Liver (tissue), 9 donors: ENCODE measurements around the gene PXDN. TPM values are rescaled to one million over a fixed set of nuclear protein-coding genes. Genes with fewer than 3 reads are reported as not detected.

ENCODE experiments used
- DNase-seq: peaks from one replicate; pipeline ENCODE4 v3.0.0-alpha.2; 2017; ENCODE audit warnings: low spot score
- H3K27ac ChIP-seq, 2 donors: one replicate each; pipeline ENCODE4 v1.7.0; 2013; ENCODE audit warnings: inconsistent platforms in 2 of 2, low read length in 2 of 2, control low read depth in 1 of 2, low read depth in 1 of 2, mild to moderate bottlenecking in 1 of 2
- H3K27me3 ChIP-seq, 4 donors: one replicate each; pipeline versions ENCODE4 v1.6.1 to v1.7.0; 2013; ENCODE audit warnings: low read length in 3 of 4, inconsistent platforms in 1 of 4, mild to moderate bottlenecking in 1 of 4, moderate library complexity in 1 of 4; ENCODE audit not compliant: control insufficient read depth in 4 of 4, insufficient read depth in 4 of 4
- H3K36me3 ChIP-seq, 4 donors: one replicate each; pipeline versions ENCODE4 v1.6.1 to v1.7.0; 2013; ENCODE audit warnings: low read length in 3 of 4, mild to moderate bottlenecking in 3 of 4, low read depth in 1 of 4, moderate library complexity in 1 of 4; ENCODE audit not compliant: control insufficient read depth in 4 of 4, insufficient read depth in 3 of 4
- H3K4me1 ChIP-seq, 4 donors: one replicate each; pipeline versions ENCODE4 v1.6.1 to v1.7.0; 2013; ENCODE audit warnings: low read length in 3 of 4, mild to moderate bottlenecking in 3 of 4, moderate library complexity in 1 of 4; ENCODE audit not compliant: control insufficient read depth in 4 of 4, insufficient read depth in 4 of 4
- H3K4me3 ChIP-seq, 3 donors: one replicate each; pipeline versions ENCODE4 v1.6.1 to v1.7.0; 2013; ENCODE audit warnings: low read length in 3 of 3, control low read depth in 1 of 3, low read depth in 1 of 3, mild to moderate bottlenecking in 1 of 3
- H3K9ac ChIP-seq, 2 donors: one replicate each; pipeline ENCODE4 v1.7.0; 2013; ENCODE audit warnings: low read length in 2 of 2, mild to moderate bottlenecking in 2 of 2, moderate library complexity in 2 of 2, control low read depth in 1 of 2, low read depth in 1 of 2
- H3K9me3 ChIP-seq, 4 donors: one replicate each; pipeline versions ENCODE4 v1.6.1 to v1.7.0; 2013; ENCODE audit warnings: low read length in 3 of 4; ENCODE audit not compliant: control insufficient read depth in 4 of 4
- EGR1 ChIP-seq, 2 donors: IDR thresholded peaks; 2 replicates each; pipeline ENCODE4 v1.6.1; 2016 to 2018; ENCODE audit warnings: antibody characterized with exemption in 2 of 2, low read depth in 2 of 2
- FOXA1 ChIP-seq: IDR thresholded peaks from 2 replicates; pipeline ENCODE4 v1.6.1; 2016; ENCODE audit warnings: antibody characterized with exemption
- FOXA2 ChIP-seq: IDR thresholded peaks from 2 replicates; pipeline ENCODE4 v1.6.1; 2016; ENCODE audit warnings: antibody characterized with exemption
- HNF4A ChIP-seq, 2 donors: conservative IDR thresholded peaks; 2 replicates each; pipeline ENCODE4 v1.6.1; 2016; ENCODE audit warnings: antibody characterized with exemption in 2 of 2, mild to moderate bottlenecking in 2 of 2
- HNF4G ChIP-seq: IDR thresholded peaks from 2 replicates; pipeline ENCODE4 v1.6.1; 2016; ENCODE audit warnings: antibody characterized with exemption
- JUND ChIP-seq, 2 donors: IDR thresholded peaks; 2 replicates each; pipeline ENCODE4 v1.6.1; 2016; ENCODE audit warnings: antibody characterized with exemption in 2 of 2
- NR2F2 ChIP-seq: IDR thresholded peaks from 2 replicates; pipeline ENCODE4 v1.6.1; 2016; ENCODE audit warnings: antibody characterized with exemption
- RAD21 ChIP-seq, 2 donors: IDR thresholded peaks; 2 replicates each; pipeline ENCODE4 v1.6.1; 2016; ENCODE audit warnings: antibody characterized with exemption in 2 of 2, mild to moderate bottlenecking in 2 of 2
- RXRA ChIP-seq, 2 donors: IDR thresholded peaks; 2 replicates each; pipeline ENCODE4 v1.6.1; 2017 to 2018; ENCODE audit warnings: antibody characterized with exemption in 2 of 2, mild to moderate bottlenecking in 1 of 2
- SP1 ChIP-seq: IDR thresholded peaks from 2 replicates; pipeline ENCODE4 v1.6.1; 2018; ENCODE audit warnings: antibody characterized with exemption, mild to moderate bottlenecking
- TAF1 ChIP-seq: conservative IDR thresholded peaks from 2 replicates; pipeline ENCODE4 v1.6.1; 2016; ENCODE audit warnings: antibody characterized with exemption, mild to moderate bottlenecking
- WGBS: extraction: QIAGEN DNeasy Blood & Tissue Kit; methylation state at CpG from one replicate; pipeline ENCODE4 v1.1.7; 2013; 5-methylcytosine and 5-hydroxymethylcytosine counted together
- polyA plus RNA-seq, 2 donors: library from polyadenylated mRNA; stranded (reverse) in 1 of 2; unstranded in 1 of 2; fragments of 200-250 nt in 1 of 2; fragments of >200 nt in 1 of 2; fragmentation: Nextera tagmentation in 1 of 2; extraction: Ambion mirVana in 1 of 2; gene quantifications; one replicate each; pipeline versions ENCODE4 v1.2.1 to v1.2.3, GENCODE V29; 2013 to 2015
- total RNA-seq, 2 donors: library from RNA; depleted of rRNA; stranded (reverse); fragments of >200 nt; gene quantifications; one replicate each; pipeline ENCODE4 v1.2.3, GENCODE V29; 2014
- TF ChIP-seq, protein P1 (sequence below): IDR thresholded peaks from 2 replicates; pipeline ENCODE4 v1.6.1; 2016; ENCODE audit warnings: antibody characterized with exemption, mild to moderate bottlenecking
- TF ChIP-seq, protein P2 (sequence below): IDR thresholded peaks from 2 replicates; pipeline ENCODE4 v1.6.1; 2016; ENCODE audit warnings: antibody characterized with exemption
- TF ChIP-seq, protein P3 (sequence below): IDR thresholded peaks from 2 replicates; pipeline ENCODE4 v1.6.1; 2016; ENCODE audit warnings: antibody characterized with exemption
- donor health status: healthy.
- donor health status: healthy.
- donor health status: healthy.
- donor health status: healthy.
- donor health status: healthy.

PXDN gene
- total and polyA plus RNA-seq, 4 donors, result 4.2 to 21.5 (median 16.9) TPM

DNA sequence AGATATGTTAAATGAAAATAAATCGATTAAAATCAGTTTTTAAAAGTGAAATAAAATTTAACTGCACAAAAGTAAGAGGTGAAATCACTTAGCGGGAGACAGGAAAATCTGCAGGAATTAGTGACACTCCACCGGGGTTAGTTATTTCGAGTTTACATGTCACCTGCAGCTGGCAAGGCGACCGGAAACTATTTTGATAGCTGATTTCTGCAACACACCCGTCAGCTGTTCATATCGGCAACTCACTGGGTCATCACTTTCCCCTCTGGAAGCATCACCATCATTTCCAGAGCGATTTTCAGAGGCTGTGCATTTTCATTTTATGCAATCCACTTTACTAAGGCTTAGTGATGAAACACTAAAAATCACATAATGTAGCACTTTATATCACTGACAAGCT, 52.9 kb downstream of the PXDN start (continued):
- TF ChIP-seq, protein P1, sequence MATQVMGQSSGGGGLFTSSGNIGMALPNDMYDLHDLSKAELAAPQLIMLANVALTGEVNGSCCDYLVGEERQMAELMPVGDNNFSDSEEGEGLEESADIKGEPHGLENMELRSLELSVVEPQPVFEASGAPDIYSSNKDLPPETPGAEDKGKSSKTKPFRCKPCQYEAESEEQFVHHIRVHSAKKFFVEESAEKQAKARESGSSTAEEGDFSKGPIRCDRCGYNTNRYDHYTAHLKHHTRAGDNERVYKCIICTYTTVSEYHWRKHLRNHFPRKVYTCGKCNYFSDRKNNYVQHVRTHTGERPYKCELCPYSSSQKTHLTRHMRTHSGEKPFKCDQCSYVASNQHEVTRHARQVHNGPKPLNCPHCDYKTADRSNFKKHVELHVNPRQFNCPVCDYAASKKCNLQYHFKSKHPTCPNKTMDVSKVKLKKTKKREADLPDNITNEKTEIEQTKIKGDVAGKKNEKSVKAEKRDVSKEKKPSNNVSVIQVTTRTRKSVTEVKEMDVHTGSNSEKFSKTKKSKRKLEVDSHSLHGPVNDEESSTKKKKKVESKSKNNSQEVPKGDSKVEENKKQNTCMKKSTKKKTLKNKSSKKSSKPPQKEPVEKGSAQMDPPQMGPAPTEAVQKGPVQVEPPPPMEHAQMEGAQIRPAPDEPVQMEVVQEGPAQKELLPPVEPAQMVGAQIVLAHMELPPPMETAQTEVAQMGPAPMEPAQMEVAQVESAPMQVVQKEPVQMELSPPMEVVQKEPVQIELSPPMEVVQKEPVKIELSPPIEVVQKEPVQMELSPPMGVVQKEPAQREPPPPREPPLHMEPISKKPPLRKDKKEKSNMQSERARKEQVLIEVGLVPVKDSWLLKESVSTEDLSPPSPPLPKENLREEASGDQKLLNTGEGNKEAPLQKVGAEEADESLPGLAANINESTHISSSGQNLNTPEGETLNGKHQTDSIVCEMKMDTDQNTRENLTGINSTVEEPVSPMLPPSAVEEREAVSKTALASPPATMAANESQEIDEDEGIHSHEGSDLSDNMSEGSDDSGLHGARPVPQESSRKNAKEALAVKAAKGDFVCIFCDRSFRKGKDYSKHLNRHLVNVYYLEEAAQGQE, result no peak
- TF ChIP-seq JUND (IDR thresholded peaks at IDR 0.05), result no peak
- TF ChIP-seq FOXA1, result no peak
- TF ChIP-seq HNF4A (conservative IDR thresholded peaks at IDR 0.05), result no peak
- TF ChIP-seq, protein P2, sequence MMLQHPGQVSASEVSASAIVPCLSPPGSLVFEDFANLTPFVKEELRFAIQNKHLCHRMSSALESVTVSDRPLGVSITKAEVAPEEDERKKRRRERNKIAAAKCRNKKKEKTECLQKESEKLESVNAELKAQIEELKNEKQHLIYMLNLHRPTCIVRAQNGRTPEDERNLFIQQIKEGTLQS, result no peak
- TF ChIP-seq RAD21 (IDR thresholded peaks at IDR 0.05), result no peak
- TF ChIP-seq HNF4G, result no peak
- TF ChIP-seq FOXA2, result no peak
- TF ChIP-seq NR2F2, result no peak
- TF ChIP-seq, protein P3, sequence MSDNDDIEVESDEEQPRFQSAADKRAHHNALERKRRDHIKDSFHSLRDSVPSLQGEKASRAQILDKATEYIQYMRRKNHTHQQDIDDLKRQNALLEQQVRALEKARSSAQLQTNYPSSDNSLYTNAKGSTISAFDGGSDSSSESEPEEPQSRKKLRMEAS, result no peak
- TF ChIP-seq RXRA (IDR thresholded peaks at IDR 0.05), result no peak
- no peak for TF ChIP-seq EGR1 (IDR thresholded peaks at IDR 0.05; ENCODE audit: low read depth in 2 of 2)

DNA sequence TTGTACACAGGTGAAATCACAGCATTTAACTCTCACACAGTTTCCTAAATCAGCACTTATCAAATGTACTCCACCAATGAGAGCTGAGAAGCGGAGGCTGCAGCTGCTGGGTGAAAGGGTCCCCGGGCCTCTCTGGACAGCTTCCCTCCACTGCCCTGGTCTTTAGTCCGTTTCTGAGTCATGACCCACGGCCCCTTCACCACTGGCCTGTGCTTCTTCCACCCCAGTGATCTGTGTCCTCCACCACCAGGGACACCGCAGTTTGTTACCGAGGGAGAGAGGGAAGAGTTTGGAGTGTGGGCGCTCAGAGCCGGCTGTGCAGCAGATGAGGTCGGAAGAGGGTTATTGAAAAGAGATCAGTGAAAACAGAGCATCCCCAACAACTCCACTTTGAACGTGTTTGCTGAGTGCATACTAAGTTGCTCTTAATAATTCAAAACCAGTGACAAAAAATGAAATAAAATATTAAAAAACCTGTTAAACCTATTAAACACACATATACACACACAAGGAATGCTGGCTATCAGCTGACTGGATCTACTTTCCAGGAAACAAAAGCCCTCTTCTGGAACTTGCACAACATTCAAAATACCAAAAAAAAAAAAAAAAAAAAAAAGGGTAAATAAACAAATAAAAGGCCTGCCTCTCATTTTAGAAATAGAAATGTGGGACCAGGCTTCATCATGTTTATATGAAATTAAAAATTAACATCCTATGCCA, 54.1 kb downstream of the PXDN start:
- no peak for DNase-seq
- TF ChIP-seq HNF4G (no peak), TAF1 (no peak), RAD21 (IDR thresholded peaks at IDR 0.05) (no peak), HNF4A (conservative IDR thresholded peaks at IDR 0.05) (no peak), JUND (IDR thresholded peaks at IDR 0.05) (no peak), SP1 (no peak)
- Histone ChIP-seq H3K9ac (no peak overlapping the region), H3K36me3 (no peaks in the 10 kb centered on the region), H3K4me3 (no peak overlapping the region), H3K27ac (no peak overlapping the region), H3K27me3 (peaks cover 0 to 5% (median 0%) of the 10 kb centered on the region in 4 donors), H3K4me1 (no peaks in the 10 kb centered on the region), H3K9me3 (no peaks in the 10 kb centered on the region)
- WGBS, result 78% methylated on average over 10 of the region's 10 CpGs

DNA sequence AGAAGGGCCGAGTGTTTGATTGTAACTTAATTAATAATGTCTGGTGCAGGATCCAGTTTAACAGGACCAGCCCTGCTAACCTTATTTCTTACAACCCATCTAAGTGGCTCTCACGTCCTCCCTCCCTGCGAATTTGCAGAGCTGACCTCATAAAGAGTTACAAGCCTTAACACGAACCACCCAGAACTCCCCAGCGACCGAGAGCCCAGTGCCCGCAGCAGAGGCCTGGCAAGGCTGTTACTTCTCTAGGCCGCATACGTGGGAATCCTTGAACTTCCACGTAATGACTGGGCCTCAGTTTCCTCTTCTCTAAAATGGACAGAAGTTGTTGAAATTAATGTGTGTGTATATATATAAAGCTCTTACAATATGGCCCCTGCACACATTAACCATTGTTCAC, 55.5 kb downstream of the PXDN start:
- H3K27ac ChIP-seq, result no peak overlapping the region
- no peaks in the 10 kb centered on the region for H3K4me1 ChIP-seq
- TF ChIP-seq, protein P2, result no peak
- H3K9me3 ChIP-seq, result no peaks in the 10 kb centered on the region
- no peak for DNase-seq
- 91% methylated on average over 10 of the region's 10 CpGs for WGBS
- H3K4me3 ChIP-seq, result no peak overlapping the region
- H3K9ac ChIP-seq, result no peak overlapping the region
- H3K36me3 ChIP-seq, result no peaks in the 10 kb centered on the region
- peaks cover 0 to 5% (median 0%) of the 10 kb centered on the region in 4 donors for H3K27me3 ChIP-seq
